ENCODE measurements around the gene BMPR1A. TPM values are rescaled to one million over a fixed set of nuclear protein-coding genes. Genes with fewer than 3 reads are reported as not detected.

Gene BMPR1A
- total and polyA plus RNA-seq, 2 of the 13 experiments (the other 11 are each of a cell fraction or from before 2014, with no cell fraction given): 17.8 to 44.2 TPM

DNA sequence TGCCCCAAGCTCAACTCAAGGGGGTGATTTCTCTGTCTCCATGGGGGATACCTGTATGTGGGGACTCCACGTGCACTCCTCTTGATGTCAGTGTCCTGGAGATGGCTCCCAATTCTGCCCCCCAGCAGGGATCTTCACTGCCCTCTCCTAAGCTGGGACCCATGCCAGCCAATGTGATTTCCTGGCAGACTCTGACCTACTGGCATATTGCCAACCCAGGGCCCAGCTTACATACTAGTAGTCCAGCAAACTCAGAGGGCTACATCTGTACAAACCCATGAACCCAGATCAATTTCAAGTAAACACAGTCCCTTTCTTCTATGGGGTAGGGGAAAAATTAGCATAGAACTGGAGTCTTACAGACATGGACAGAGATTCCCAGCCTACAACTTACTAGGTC is 26.2 kb upstream of the BMPR1A start (continued):
- TF ChIP-seq MAZ (IDR thresholded peaks at IDR 0.05; ENCODE audit: borderline replicate concordance, low read depth, low read length) (no peak), MAZ (CRISPR knock-in tag; IDR thresholded peaks at IDR 0.05; ENCODE audit: low read depth) (no peak), SP1 (IDR thresholded peaks at IDR 0.05) (no peak), SP1 (CRISPR knock-in tag; IDR thresholded peaks at IDR 0.05) (no peak), DMAP1 (CRISPR knock-in tag; IDR thresholded peaks at IDR 0.05) (no peak), RFX3 (CRISPR knock-in tag; IDR thresholded peaks at IDR 0.05) (no peak), NFKBIZ (CRISPR knock-in tag; IDR thresholded peaks at IDR 0.05) (no peak), STAT5B (CRISPR knock-in tag; IDR thresholded peaks at IDR 0.05) (no peak), ZNF546 (CRISPR knock-in tag; conservative IDR thresholded peaks at IDR 0.05) (no peak), SCMH1 (CRISPR knock-in tag; IDR thresholded peaks at IDR 0.05; ENCODE audit: borderline replicate concordance) (no peak), GATAD2A (CRISPR knock-in tag; IDR thresholded peaks at IDR 0.05) (peak; percentile 60; the same call in 1 of the 2 replicates), MTF2 (CRISPR knock-in tag; IDR thresholded peaks at IDR 0.05; ENCODE audit: borderline replicate concordance) (no peak), KMT2A (CRISPR knock-in tag; IDR thresholded peaks at IDR 0.05) (no peak), MAF1 (CRISPR knock-in tag; IDR thresholded peaks at IDR 0.05; ENCODE audit: borderline replicate concordance) (no peak), LCORL (IDR thresholded peaks at IDR 0.05) (peak; percentile 82), LCORL (CRISPR knock-in tag; IDR thresholded peaks at IDR 0.05) (no peak), PAF1 (CRISPR knock-in tag; IDR thresholded peaks at IDR 0.05) (no peak), ZNF563 (CRISPR knock-in tag; IDR thresholded peaks at IDR 0.05) (no peak), REL (CRISPR knock-in tag; conservative IDR thresholded peaks at IDR 0.05) (no peak), HNF4A (CRISPR knock-in tag; IDR thresholded peaks at IDR 0.05) (peak; percentile 55), ZNF569 (CRISPR knock-in tag; IDR thresholded peaks at IDR 0.05; ENCODE audit: borderline replicate concordance) (no peak), TEAD2 (CRISPR knock-in tag; IDR thresholded peaks at IDR 0.05) (no peak), ZFP1 (CRISPR knock-in tag; IDR thresholded peaks at IDR 0.05) (no peak), PAX8 (CRISPR knock-in tag; IDR thresholded peaks at IDR 0.05; ENCODE audit: borderline replicate concordance) (no peak), BHLHE40 (IDR thresholded peaks at IDR 0.05; ENCODE audit: low read length) (no peak), ZNF460 (CRISPR knock-in tag; IDR thresholded peaks at IDR 0.05; ENCODE audit: borderline replicate concordance) (no peak), ZNF644 (CRISPR knock-in tag; IDR thresholded peaks at IDR 0.05; ENCODE audit: low read depth) (no peak)
- TF ChIP-seq, protein P1, sequence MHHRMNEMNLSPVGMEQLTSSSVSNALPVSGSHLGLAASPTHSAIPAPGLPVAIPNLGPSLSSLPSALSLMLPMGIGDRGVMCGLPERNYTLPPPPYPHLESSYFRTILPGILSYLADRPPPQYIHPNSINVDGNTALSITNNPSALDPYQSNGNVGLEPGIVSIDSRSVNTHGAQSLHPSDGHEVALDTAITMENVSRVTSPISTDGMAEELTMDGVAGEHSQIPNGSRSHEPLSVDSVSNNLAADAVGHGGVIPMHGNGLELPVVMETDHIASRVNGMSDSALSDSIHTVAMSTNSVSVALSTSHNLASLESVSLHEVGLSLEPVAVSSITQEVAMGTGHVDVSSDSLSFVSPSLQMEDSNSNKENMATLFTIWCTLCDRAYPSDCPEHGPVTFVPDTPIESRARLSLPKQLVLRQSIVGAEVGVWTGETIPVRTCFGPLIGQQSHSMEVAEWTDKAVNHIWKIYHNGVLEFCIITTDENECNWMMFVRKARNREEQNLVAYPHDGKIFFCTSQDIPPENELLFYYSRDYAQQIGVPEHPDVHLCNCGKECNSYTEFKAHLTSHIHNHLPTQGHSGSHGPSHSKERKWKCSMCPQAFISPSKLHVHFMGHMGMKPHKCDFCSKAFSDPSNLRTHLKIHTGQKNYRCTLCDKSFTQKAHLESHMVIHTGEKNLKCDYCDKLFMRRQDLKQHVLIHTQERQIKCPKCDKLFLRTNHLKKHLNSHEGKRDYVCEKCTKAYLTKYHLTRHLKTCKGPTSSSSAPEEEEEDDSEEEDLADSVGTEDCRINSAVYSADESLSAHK (CRISPR knock-in tag; IDR thresholded peaks at IDR 0.05; ENCODE audit: borderline replicate concordance): no peak
- TF ChIP-seq, protein P2, sequence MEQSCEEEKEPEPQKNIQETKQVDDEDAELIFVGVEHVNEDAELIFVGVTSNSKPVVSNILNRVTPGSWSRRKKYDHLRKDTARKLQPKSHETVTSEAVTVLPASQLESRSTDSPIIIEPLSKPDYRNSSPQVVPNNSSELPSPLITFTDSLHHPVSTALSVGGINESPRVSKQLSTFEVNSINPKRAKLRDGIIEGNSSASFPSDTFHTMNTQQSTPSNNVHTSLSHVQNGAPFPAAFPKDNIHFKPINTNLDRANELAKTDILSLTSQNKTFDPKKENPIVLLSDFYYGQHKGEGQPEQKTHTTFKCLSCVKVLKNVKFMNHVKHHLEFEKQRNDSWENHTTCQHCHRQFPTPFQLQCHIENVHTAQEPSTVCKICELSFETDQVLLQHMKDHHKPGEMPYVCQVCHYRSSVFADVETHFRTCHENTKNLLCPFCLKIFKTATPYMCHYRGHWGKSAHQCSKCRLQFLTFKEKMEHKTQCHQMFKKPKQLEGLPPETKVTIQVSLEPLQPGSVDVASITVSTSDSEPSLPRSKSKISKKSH (CRISPR knock-in tag; IDR thresholded peaks at IDR 0.05; ENCODE audit: borderline replicate concordance): no peak
- TF ChIP-seq, protein P3, sequence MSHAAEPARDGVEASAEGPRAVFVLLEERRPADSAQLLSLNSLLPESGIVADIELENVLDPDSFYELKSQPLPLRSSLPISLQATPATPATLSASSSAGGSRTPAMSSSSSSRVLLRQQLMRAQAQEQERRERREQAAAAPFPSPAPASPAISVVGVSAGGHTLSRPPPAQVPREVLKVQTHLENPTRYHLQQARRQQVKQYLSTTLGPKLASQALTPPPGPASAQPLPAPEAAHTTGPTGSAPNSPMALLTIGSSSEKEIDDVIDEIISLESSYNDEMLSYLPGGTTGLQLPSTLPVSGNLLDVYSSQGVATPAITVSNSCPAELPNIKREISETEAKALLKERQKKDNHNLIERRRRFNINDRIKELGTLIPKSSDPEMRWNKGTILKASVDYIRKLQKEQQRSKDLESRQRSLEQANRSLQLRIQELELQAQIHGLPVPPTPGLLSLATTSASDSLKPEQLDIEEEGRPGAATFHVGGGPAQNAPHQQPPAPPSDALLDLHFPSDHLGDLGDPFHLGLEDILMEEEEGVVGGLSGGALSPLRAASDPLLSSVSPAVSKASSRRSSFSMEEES (CRISPR knock-in tag; IDR thresholded peaks at IDR 0.05): no peak

All from HepG2 (cell line).